B cell (primary cell): ENCODE results near the gene BBS7.

Source experiments
- EZH2 ChIP-seq: IDR thresholded peaks from 2 replicates; pipeline ENCODE4 v1.6.1; 2012; ENCODE audit warnings: borderline replicate concordance, low read depth, mild to moderate bottlenecking, moderate library complexity, low read length; ENCODE audit not compliant: insufficient read depth, poor library complexity, severe bottlenecking
- TF ChIP-seq, protein P1 (sequence below): fragments of 200-600 bp; IDR thresholded peaks from one replicate; pipeline ENCODE4 v1.8.0; 2022; ENCODE audit warnings: antibody characterized with exemption, mild to moderate bottlenecking

- TF ChIP-seq, protein P1, sequence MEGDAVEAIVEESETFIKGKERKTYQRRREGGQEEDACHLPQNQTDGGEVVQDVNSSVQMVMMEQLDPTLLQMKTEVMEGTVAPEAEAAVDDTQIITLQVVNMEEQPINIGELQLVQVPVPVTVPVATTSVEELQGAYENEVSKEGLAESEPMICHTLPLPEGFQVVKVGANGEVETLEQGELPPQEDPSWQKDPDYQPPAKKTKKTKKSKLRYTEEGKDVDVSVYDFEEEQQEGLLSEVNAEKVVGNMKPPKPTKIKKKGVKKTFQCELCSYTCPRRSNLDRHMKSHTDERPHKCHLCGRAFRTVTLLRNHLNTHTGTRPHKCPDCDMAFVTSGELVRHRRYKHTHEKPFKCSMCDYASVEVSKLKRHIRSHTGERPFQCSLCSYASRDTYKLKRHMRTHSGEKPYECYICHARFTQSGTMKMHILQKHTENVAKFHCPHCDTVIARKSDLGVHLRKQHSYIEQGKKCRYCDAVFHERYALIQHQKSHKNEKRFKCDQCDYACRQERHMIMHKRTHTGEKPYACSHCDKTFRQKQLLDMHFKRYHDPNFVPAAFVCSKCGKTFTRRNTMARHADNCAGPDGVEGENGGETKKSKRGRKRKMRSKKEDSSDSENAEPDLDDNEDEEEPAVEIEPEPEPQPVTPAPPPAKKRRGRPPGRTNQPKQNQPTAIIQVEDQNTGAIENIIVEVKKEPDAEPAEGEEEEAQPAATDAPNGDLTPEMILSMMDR = no peak
- no peak for TF ChIP-seq EZH2
Measured at GRCh38 chr4:121908346-121908745, 38.1 kb upstream of the BBS7 start.
